GM21737 (cell line): ENCODE results near the gene TNFRSF8.

ENCODE experiments used
- ATAC-seq: cut with Tn5 transposase; IDR thresholded peaks from one replicate; pipeline ENCODE4 v1.9.1; 2021; ENCODE audit warnings: mild to moderate bottlenecking, moderate library complexity; ENCODE audit not compliant: unreplicated experiment

Gene TNFRSF8

GRCh38 chr1:12185918-12186678, 123.0 kb downstream of the TNFRSF8 start:
- ATAC-seq: no peak

GRCh38 chr1:12186679-12186985, 123.5 kb downstream of the TNFRSF8 start:
- ATAC-seq: no peak

- ATAC-seq: no peak
Measured at GRCh38 chr1:12188115-12188514, 125.0 kb downstream of the TNFRSF8 start.

- ATAC-seq: no peak
Measured at GRCh38 chr1:12188657-12189327, 125.7 kb downstream of the TNFRSF8 start.

GRCh38 chr1:12189328-12189682, 126.2 kb downstream of the TNFRSF8 start:
- ATAC-seq: no peak

GRCh38 chr1:12191242-12192032, 128.3 kb downstream of the TNFRSF8 start:
- ATAC-seq: no peak
